GM19328 (cell line): ENCODE data around the gene MTCL3.

Experiments used
- ATAC-seq: cut with Tn5 transposase; IDR thresholded peaks from one replicate; pipeline ENCODE4 v1.9.1; 2021; ENCODE audit warnings: mild to moderate bottlenecking, moderate library complexity; ENCODE audit not compliant: unreplicated experiment

Gene MTCL3

GRCh38 chr6:127515794-127516661 is 3.1 kb downstream of the MTCL3 start:
- ATAC-seq, result peak; percentile 76

GRCh38 chr6:127515234-127515793 is 3.8 kb downstream of the MTCL3 start:
- ATAC-seq, result no peak

GRCh38 chr6:127514773-127515227 is 4.3 kb downstream of the MTCL3 start:
- no peak for ATAC-seq

DNA sequence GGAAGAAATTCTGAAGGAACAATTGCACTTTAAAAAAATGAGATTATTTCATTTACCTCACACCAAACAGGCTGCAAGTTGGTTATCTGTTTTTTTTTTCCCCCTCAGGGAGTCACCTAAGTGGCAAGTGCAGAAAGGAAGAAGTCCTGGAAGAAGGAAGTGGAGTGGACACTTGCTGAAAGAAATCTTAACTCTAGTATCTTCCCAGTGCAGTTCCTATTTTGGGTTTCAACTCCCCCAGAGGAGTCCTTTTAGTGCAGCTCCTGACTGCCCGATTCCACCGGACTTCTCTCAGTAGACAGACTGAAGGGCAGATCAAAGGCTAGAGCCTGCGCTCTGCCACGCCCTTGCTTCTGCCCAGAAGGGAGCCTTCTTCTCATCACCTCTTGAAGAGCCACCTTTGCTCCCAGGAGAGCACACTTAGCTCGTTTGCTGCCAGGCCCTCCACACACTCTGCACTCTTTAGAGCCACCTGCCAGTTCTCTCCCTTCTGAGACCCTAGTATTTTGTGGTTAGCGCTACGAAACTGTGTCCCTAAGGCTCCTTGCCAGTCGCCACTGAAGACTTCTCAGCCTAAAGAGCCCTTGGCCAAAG is 4.9 kb downstream of the MTCL3 start:
- no peak for ATAC-seq

DNA sequence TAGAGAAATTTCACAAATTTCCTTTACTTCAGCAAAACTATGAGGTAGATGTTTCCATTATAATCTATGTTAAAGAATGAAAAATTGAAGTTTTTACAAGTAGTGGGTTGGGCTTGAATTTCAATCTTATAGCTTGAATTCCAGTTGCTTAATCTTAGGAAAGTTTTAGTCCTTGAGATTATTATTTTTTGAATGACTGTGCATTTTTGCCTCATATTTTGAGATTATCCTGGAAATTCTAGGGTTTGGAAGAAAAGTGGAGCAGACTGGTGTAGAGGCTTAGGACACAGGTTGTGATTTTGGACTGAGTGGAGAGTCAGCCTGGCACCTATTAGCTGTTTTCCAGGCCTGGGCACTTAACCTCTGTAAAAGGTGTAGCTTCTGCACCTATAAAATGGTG is 5.7 kb downstream of the MTCL3 start:
- ATAC-seq, result no peak

- no peak for ATAC-seq
Measured at GRCh38 chr6:127510876-127511275, 8.3 kb downstream of the MTCL3 start.

- ATAC-seq, result no peak
Measured at GRCh38 chr6:127506894-127507293, 12.2 kb downstream of the MTCL3 start.

DNA sequence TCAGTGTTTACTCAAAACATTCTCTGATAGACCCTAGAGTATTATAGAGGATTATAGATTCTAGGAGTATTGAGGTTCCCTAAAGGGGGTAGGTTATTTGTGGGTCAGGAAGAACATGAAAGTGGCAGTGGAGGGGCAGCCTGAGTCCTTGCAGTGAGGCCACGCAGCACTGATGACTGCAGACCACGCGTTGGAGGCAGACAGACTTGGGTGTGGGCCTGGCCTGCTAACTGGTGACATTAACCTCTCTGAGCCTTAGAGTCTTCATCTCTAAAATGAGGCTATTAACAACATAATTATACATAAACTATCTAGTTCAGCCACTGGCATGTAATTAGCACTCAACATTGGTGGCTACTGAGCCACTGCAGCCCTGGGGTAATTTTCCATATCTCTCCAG is 16.1 kb downstream of the MTCL3 start:
- no peak for ATAC-seq

- no peak for ATAC-seq
Measured at GRCh38 chr6:127497410-127497809, 21.7 kb downstream of the MTCL3 start.

- no peak for ATAC-seq
Measured at GRCh38 chr6:127496471-127496870, 22.7 kb downstream of the MTCL3 start.

- no peak for ATAC-seq
Measured at GRCh38 chr6:127494240-127494767, 24.8 kb downstream of the MTCL3 start.

DNA sequence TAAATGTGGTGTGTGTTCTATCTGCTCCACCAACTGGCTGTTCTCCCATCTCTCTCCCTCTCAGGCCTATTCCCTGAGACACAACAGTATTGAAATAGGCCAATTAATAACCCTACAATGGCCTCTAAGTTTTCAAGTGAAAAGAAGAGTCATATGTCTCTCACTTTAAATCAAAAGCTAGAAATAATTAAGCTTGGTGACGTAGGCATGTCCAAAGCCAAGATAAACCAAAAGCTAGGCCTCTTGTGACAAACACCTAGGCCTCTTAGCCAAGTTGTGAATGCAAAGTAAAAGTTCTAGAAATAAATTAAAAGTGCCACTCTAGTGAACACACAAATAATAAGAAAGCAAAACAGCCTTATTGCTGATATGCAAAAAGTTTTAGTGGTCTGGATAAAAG is 29.9 kb downstream of the MTCL3 start:
- ATAC-seq, result no peak

- ATAC-seq, result no peak
Measured at GRCh38 chr6:127486934-127487333, 32.2 kb downstream of the MTCL3 start.

- ATAC-seq, result peak; percentile 98
Measured at GRCh38 chr6:127484212-127484863, 34.8 kb downstream of the MTCL3 start.

- no peak for ATAC-seq
Measured at GRCh38 chr6:127483399-127484055, 35.6 kb downstream of the MTCL3 start.

DNA sequence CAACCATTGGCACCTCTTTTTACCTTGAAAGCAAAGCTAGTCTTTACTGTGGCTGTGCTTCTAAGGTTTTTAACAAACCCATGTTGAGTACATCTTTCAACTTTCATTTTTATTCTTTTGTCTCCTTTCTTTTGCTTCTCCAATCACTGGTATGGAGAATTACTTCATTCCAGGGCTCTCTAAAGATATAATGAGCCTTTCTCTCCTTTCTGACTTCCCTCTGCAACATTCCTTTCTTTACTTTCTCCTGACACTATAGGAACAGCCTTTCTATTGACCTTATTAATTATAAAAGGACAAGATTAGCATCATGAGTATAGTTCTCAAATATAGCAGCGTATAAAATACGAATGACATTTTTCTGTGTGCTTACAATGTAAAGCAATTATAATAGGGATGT is 36.8 kb downstream of the MTCL3 start:
- no peak for ATAC-seq

GRCh38 chr6:127481628-127482027 is 37.5 kb downstream of the MTCL3 start:
- no peak for ATAC-seq

GRCh38 chr6:127481111-127481510 is 38.0 kb downstream of the MTCL3 start:
- ATAC-seq, result no peak

DNA sequence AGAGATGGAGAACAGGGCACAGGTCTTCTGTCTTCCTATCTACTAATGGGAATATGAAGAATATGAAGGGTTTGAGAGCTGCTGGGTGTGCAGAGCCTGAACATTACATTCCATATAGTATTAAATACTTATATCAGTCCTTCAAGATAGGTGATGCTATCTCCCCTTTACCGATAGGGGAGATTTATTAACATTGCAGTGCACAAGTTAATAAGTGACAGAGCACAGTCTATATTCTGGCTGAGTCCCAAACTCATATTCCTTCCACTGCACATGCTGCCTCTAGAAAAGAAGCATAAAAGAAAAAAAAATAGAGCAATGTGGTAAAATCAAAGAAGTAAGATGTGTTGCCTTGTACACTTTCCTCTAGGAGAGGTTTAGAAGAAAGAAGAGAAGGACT is 41.5 kb downstream of the MTCL3 start:
- no peak for ATAC-seq

GRCh38 chr6:127475823-127476176 is 43.3 kb downstream of the MTCL3 start:
- no peak for ATAC-seq
